Activated CD8-positive, alpha-beta memory T cell treated with anti-CD3 and anti-CD28 coated beads, Interleukin-2, amount 50 U/mL, for 24 hours (primary cell): ENCODE results near the gene SCEL.
"Not testable (repeated sequence)": the region's sequence is repeated elsewhere in the genome, so short reads cannot be mapped to it uniquely, and the experiment has no call there.

Source experiments
- DNase-seq: peaks from one replicate; pipeline ENCODE4 v3.0.0-alpha.2; 2020; ENCODE audit errors: extremely low read depth

Gene SCEL, protein sequence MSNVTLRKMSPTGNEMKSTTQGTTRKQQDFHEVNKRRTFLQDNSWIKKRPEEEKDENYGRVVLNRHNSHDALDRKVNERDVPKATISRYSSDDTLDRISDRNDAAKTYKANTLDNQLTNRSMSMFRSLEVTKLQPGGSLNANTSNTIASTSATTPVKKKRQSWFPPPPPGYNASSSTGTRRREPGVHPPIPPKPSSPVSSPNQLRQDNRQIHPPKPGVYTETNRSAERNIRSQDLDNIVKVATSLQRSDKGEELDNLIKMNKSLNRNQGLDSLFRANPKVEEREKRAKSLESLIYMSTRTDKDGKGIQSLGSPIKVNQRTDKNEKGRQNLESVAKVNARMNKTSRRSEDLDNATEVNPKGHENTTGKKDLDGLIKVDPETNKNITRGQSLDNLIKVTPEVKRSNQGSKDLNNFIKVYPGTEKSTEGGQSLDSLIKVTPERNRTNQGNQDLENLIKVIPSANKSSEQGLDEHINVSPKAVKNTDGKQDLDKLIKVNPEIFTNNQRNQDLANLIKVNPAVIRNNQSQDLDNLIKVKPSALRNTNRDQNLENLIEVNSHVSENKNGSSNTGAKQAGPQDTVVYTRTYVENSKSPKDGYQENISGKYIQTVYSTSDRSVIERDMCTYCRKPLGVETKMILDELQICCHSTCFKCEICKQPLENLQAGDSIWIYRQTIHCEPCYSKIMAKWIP

DNA sequence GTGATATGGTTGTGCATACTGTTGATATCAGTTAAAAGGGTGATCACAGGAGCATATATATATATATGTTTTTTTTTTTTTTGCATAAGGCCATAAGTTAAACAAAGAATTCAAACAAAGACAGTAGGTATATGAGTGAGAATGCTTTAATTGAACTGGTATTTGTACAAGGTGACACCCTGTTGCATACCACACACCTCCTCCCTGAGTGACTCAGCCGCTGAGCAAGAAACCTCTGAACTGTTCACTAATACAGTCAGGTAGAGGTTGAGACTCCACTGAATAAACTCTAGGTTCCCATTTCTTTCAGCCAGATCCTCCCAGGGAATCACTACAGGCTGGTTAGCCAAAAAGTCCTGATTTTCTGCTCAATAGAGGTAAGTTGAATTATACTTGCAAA, at the start of gene SCEL:
Gene SCEL (plus strand): TSS at position 259 of the 400 bp plus-strand sequence. CDS start 20,170 bp downstream, outside the sequence.
- DNase-seq: no peak

DNA sequence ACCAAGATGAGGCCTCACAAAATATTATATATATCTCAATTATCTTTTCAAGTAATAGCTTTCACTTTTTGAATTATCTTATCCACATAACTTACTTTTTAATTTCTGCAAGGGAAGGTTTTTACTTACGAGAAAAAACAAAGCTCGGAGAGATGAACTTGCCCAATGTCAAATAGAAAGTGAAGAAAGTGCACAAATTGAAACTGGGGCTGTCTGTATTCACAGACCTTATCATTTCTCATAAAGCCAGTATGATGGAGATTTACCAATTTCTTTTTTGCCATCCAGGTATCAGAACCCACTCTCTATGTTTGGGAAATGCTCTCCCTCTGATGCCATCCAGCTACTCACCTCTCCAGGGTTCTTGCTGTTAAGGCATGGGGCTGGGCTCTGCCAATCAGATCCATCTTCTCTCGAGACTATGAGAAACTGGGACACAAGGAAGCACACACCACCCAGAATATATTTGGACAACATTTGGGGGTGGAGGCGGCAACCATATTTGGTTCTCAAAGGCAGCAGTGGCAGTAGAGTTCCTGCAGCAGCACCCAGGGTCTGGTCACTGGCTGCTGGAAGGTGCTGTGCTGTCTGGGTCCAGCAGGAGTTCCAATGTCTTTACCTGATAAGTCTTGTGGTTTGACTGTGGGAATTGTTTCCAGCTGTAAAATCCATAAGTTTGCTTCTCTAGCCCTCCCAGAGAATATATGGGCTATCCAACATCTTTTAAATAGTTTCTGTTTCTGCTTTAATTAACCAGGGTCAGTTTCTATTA, 45.8 kb upstream of the SCEL start:
- DNase-seq: no peak

DNA sequence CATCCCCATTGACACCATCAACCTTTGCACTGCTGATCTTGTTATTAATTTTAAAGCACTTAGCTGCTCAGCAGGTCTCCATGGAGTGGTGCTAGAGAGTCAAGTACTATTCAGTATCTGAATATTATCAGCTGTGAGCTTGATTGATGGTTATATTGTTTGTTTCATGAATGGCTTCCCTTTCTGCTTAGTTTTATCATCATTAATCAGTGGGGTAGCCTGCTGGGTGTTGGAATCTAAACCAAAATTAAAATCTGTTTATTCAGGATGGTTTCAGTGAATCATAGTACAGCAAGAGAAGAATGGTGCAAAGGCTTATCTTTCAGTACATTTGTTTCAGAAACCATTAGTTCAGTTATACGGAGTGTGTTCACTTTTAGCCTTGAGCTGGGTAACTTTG, 42.5 kb upstream of the SCEL start:
- DNase-seq: no peak

DNA sequence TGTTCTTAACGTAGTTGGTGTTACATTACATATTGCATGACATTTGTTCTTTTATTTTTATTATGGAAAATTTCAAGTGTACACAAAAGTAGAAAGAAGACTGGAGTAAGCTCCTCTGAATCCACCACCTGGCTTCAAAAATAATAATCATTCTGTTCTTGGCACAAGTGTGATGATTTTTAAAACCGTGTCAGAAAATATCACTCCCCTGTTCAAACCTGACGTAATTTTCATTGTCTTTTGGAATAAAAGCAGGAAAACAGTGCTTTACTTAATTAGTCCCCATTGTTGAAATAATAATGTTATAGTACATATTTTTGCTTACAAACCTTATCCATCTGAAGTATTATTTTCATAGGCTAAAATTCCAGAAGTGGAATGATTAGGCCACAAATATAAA, 41.3 kb upstream of the SCEL start:
- DNase-seq: no peak

DNA sequence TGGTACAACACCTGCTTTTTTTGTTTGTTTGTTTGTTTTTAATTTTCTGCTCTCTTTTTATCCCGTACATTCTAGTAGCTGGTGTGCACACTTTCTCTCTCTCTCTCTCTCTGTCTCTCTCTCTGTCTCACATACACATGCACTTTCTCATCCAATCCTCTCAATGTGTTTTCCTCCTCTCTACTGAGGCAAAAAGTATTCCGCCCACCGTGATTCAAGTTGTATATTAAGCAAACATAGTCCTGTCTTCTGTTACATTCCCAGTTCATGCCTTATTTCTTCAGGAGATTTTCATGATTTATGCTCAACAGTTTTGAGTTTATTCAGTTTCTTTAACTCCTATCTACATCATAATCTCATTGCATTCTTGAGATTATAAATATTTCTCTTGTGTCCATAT, 38.2 kb upstream of the SCEL start:
- DNase-seq: no peak

DNA sequence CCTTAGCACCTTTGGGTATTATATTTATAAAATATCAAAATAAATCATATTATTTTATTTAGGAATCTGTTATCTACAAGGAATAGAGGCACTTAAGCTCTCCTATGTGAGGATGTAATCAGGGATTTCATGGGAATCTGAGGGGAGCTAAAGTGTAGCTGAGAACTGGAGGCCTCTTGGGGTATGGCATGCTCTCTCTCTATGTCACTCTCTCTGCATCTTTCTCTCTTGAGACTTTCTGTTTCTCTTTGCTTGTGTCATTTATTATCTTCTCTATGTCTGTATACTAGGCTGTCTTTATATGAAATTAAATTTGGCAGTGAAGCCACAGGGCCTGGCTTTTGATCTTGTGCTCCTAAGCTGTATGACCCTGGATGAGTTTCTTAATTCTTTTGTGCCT, 37.7 kb upstream of the SCEL start:
- no peak for DNase-seq

DNA sequence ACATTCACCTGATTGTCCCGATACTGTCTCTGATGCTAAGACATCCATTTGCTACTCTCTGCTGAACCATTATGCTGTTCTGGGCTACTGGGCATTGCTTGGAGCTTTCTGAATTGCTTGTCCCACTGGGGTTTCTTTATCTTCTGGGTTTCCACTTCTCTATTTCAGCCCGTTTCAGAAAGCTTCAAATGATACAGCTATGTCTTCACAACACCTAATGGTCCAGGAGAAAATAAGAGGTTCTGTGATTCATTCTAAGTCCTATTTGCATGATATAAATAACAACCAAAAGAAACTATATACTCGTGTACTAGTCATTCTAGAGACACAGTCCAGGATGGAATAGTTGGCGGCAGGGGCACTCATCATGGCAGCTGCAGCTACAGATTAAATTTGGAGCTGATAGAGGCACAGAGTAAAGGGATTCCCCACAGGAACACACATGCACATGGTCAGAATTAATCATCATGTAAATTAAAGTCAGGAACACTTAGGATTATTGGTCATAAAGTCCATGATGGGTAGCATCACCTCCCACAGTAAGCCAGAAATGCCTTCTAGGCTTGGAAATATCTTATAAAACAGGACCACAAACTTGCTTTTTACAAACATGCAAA, 33.3 kb upstream of the SCEL start:
- DNase-seq: no peak

DNA sequence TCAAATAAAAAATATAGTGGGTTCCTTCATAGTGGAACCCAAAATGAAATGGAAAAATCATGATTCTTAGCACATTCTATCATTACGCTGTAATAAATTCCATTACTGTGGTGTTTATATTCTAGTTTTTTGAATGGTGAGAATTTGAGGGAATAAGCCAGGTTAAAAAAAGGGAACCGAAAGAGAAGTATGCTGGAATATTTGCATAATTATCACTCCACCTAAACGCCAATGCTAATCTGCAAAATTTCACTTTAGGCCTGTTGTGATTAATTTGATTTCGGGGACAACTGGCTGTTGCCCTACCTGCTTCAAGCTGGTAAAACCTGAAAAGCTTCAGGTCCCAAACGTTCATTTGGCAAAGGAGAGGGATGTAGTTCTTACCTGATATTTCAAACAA, 32.1 kb upstream of the SCEL start:
- no peak for DNase-seq

DNA sequence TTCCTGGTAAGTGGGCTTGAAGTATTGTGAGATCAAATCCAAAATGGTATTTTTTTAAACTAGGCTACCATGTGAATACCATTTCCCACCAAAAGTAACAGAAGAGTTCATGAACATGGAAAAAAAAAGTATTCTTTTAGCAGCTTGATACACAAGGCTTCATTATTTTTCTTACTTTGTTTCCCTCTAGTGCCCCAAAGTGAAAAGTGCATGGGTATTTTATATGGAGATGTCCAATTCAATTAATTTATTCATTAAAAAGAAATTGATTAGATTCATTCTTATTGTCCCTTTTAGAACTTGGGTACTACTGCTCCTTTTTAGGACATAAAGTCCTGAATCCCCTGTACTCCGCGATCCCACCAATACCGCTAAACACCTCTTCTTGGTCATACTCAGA, 28.6 kb upstream of the SCEL start:
- no peak for DNase-seq

DNA sequence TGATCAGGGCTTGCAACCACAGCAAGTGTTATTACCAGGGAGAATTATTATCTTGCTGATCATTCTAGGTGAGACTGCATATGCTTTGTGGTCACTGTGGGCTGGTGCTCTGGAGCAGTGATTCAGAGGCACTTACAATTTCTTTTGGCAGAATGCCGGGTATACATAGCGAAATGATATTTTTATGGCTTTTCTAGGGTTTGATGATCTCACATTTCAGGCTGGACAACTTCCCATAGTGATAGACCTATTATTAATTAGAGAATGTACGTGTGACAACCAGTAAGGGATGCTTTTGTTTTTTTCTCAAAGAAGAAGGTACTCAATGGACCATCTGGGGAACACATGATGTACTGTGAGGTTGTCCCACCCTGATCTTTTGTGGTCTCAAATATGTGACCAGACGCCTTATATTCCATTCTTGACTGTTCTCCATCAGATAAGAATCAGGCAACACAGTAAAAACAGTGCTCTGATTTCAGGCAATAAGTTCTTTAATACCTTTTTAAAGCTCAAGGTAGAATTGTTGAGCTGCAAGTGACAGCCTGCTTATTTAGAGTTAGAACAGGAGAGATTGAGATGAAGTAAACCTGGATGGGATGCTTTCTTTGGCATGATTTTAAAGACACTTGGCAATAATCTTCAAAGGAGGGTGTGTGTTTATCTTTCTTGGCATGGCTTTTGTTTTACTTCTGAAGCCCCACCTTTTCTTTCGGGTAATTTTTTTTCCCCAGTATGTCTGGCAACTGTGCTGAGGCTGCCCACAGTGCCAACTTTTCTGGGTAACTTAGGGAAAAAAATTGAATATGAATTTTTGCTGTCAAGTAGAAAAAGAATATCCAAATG, 27.4 kb upstream of the SCEL start:
- DNase-seq: no peak

DNA sequence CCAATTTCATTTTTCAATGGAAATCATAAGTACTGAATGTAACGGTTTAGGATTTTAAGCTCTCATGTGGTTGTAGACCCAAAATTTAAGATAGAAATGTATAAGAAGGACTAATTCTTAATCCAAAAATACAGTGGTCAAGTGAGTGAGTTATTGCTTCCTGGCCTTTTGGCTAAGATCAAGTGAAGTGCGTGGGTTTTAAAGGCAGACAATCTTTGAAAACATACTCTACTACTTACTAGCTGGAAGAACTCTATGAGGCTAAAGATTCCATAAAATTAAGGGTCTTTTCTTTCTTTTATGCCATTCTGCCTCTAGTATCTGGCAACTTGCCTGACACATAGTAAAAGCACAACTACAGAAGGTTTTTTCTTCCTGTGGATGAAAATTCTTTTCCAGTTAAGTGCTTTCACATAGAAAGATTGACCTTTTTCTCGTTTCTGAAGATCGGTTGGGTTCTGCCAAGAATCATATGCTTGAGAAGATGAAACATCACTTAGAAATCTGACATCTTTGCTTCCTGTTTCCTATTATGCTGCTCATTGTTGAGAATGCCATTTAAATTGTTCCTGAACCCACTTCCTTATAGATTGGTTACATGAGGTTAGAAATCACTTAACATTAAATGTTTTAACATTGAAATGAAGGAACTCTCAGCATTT, 26.4 kb upstream of the SCEL start:
- no peak for DNase-seq

DNA sequence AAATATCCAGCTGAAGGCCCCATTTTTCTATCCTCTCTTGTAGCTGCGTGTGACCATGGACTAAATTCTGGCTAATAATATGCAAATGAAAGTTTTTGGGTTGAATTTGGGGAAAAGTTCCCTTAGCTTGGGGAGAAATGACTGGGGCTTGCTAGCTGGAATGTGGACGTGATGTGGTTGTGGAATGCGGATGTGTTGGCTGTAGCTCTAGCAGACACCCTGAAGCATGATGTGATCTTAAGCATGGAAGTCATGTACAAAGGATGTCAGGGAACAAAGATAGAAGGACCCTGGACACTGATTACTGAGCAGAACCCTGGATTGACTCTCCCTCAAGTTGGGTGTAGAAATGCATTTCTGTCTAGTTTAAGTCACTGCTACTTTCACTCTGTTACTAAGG, 25.4 kb upstream of the SCEL start:
- no peak for DNase-seq

DNA sequence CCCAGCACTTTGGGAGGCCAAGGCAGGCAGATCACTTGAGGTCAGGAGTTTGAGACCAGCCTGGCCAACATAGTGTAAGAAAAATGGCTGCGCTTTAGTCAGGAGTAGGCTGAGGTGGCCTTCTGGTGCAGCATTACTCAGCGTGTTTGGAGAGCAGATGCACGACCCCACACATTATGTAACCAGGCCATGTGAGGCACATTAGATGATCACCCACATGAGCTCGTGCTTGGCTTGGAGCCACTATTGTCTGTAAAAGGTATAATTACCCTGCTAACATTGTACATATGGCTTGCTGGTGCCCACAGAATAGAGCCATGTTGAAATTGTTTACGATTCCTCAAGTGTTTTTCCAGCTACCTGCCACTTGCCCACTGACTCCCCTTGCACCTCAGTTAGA, 24.0 kb upstream of the SCEL start:
- no peak for DNase-seq

DNA sequence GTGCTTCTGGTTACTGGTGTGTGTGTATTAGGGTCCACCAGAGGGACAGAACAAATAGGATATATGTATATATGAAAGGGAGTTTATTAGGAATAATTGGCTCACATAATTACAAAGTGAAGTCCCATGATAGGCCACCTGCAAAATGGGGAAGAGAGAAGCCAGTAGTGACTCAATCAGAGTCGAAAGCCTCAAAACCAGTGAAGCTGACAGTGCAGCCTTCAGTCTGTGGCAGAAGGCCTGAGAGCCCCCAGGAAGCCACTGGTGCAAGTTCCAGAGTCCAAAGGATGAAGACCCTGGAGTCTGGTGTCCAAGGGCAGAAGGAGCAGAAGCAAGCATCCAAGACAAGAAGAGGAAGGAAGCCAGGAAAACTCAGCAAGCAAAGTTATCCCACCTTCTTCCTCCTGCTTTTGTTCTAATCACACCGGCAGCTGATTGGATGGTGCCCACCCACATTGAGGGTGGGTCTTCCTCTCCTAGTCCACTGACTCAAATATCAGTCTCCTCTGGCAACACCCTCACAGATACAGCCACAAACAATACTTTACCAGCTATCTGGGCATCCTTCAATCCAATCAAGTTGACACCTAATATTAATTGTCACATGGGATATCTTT, 21.7 kb upstream of the SCEL start:
- no peak for DNase-seq

DNA sequence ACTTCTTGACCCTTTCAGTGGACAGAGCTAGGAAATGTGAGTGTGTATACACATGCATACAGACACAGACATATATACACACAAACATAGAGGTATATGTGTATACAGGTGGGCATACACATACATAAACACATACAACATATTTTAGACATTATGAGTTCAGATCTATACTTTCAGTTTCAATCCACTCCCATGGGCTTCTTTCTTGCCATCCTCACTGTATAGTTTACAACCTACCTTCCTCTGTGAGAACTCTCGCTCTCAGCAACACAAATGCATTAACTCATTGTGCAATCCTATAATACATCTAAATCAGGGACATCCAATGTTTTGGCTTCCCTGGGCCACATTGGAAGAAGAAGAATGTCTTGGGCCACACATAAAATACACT, 21.2 kb upstream of the SCEL start:
- DNase-seq: no peak

DNA sequence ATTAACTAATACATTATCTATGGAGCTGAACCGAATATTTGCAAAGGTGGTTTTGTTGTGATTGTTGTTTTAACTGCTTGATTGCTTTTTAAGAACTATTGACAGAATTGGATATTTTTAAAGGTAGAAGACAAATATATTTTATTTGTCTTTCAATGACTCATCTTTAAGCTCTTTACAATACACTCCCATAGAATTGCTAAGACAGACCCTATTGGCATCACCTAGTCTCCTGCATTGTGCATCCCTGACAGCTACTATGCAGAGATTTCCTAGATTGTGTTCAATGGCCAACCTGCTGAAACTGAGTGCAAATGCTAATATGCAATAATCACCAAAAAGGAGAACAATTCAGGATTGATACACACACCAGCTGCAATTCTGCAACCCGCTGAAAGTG, 19.7 kb upstream of the SCEL start:
- no peak for DNase-seq

DNA sequence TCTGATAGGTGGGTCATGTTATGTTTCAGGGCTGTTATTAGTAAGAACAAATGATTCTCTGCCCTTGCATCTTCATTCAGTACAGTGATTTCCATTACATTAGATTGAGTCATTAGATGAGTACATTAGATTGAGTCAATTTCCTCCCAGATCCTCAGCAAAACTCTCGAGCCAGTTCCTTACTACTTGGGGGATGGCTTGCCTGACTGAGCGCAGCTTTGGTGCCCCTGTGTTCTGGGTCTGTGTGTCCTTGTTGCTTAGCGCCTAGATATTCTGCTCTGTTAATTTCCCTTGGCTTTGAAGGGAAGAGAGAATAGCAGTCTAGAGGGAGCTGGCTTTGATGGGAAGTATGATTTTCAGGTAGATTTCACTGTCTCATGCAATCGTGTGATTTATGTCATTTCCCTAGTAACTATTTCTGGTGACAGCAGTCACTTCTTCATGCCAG, 19.1 kb upstream of the SCEL start:
- DNase-seq: no peak

DNA sequence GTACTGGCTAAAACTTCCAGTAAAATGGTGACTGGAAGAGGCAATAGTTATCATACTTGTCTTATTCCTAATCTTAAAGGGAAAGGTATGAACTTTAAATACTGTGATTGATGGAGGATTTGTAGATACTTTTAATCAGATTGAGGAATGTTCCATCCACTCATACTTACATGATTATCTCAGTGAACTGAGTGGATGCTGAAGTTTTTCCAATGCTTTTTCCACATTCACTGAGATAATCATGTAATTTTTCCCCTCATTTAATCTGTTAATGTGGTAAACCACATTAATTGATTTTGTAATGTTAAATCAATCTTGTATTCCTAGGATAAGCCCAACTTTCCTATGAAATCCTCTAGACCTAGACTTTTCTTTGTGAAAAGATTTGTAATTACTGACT, 17.2 kb upstream of the SCEL start:
- no peak for DNase-seq

DNA sequence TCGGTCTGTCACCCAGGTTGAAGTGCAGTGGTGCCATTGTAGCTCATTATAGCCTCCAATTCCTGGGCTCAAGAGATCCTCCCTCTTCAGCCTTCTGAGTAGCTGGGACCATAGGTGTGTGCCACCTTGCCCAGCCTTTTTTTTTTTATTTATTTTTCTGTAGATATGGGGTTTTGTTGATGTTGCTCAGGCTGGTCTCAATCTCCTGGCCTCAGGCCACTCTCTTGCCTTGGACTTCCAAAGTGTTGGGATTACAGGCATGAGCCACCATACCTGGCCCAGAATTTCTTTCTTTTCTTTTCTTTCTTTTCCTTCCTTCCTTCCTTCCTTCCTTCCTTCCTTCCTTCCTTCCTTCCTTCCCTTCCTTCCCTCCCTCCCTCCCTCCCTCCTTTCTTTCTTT, 16.1 kb upstream of the SCEL start:
- DNase-seq: not testable (repeated sequence)

DNA sequence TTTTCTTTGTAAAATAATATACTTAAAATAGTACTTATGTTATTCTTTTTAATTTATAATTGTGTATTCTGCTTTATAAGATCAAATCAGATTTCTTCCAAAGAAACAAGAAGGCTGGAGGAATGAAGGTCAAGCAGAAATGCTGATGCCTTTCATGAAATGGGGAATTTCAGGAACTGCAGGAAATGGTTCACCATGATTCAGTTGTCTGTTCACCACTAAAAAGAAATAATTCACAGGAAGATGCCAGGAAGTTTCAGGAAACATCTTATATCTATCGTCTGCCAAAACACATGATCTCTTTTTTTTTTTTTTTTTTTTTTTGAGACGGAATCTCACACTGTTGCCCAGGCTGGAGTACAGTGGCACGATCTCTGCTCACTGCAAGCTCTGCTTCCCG, 15.7 kb upstream of the SCEL start:
- no peak for DNase-seq
